Glutamatergic neuron (in vitro differentiated cells): ENCODE data around the gene VCPKMT. TPM values are rescaled to one million over a fixed set of nuclear protein-coding genes. Genes with fewer than 3 reads are reported as not detected.

Experiments used
- DNase-seq: peaks from one replicate; pipeline ENCODE4 v3.0.0; 2022
- H3K27ac Mint-ChIP-seq: one replicate; pipeline ENCODE4 v1.8.0; 2020; ENCODE audit warnings: mild to moderate bottlenecking, mixed read lengths, inconsistent platforms; ENCODE audit not compliant: unreplicated experiment
- H3K27me3 Mint-ChIP-seq: one replicate; pipeline ENCODE4 v1.8.0; 2020; ENCODE audit warnings: mild to moderate bottlenecking, moderate library complexity, mixed read lengths, inconsistent platforms; ENCODE audit not compliant: unreplicated experiment
- H3K36me3 Mint-ChIP-seq: one replicate; pipeline ENCODE4 v1.8.0; 2020; ENCODE audit warnings: mild to moderate bottlenecking, mixed read lengths, inconsistent platforms; ENCODE audit not compliant: unreplicated experiment
- H3K4me1 Mint-ChIP-seq: one replicate; pipeline ENCODE4 v1.8.0; 2020; ENCODE audit warnings: mild to moderate bottlenecking, low read depth, mixed read lengths, inconsistent platforms; ENCODE audit not compliant: unreplicated experiment
- H3K4me3 Mint-ChIP-seq: one replicate; pipeline ENCODE4 v1.8.0; 2020; ENCODE audit warnings: mild to moderate bottlenecking, mixed read lengths, inconsistent platforms; ENCODE audit not compliant: unreplicated experiment
- H3K9me3 Mint-ChIP-seq: one replicate; pipeline ENCODE4 v1.8.0; 2020; ENCODE audit warnings: mild to moderate bottlenecking, moderate library complexity, mixed read lengths, inconsistent platforms; ENCODE audit not compliant: unreplicated experiment
- CTCF ChIP-seq: fragments of 200-600 bp; sonication (generic); IDR thresholded peaks from one replicate; pipeline ENCODE4 v1.5.0; 2021; ENCODE audit not compliant: partially characterized antibody, unreplicated experiment
- total RNA-seq: library from RNA; stranded (reverse); fragmentation: NEBNext Ultra II Directional; extraction: Animal tissue kit (Norgen Biotek cat#: 25700); gene quantifications from one replicate; pipeline ENCODE4 v1.2.1, GENCODE V29; 2021; ENCODE audit not compliant: unreplicated experiment

Gene VCPKMT
- total RNA-seq, 1 donor from 2014 or later = 12.9 TPM

GRCh38 chr14:50094056-50094755 lies 22.2 kb downstream of the VCPKMT start:
- TF ChIP-seq CTCF = no peak
- Mint-ChIP-seq H3K36me3 (peaks cover 6% of the 10 kb centered on the region), H3K4me3 (no peak overlapping the region), H3K4me1 (peaks cover 16% of the 10 kb centered on the region), H3K9me3 (peaks cover 3% of the 10 kb centered on the region), H3K27me3 (no peaks in the 10 kb centered on the region), H3K27ac (no peak overlapping the region)
- no peak for DNase-seq

- peaks cover 6% of the 10 kb centered on the region for H3K36me3 Mint-ChIP-seq
- H3K27ac Mint-ChIP-seq = peak overlapping the region; percentile 24
- peaks cover 3% of the 10 kb centered on the region for H3K9me3 Mint-ChIP-seq
- no peak for TF ChIP-seq CTCF
- H3K27me3 Mint-ChIP-seq = no peaks in the 10 kb centered on the region
- DNase-seq = no peak
- peak overlapping the region; percentile 39 for H3K4me3 Mint-ChIP-seq
- peaks cover 16% of the 10 kb centered on the region for H3K4me1 Mint-ChIP-seq
These were observed 22.9 kb downstream of the VCPKMT start for GRCh38 chr14:50093496-50093895.

- Mint-ChIP-seq H3K4me1 (peaks cover 21% of the 10 kb centered on the region), H3K9me3 (peaks cover 3% of the 10 kb centered on the region), H3K4me3 (no peak overlapping the region), H3K27ac (no peak overlapping the region), H3K27me3 (no peaks in the 10 kb centered on the region), H3K36me3 (peaks cover 6% of the 10 kb centered on the region)
- no peak for DNase-seq
- no peak for TF ChIP-seq CTCF
These were observed 24.3 kb downstream of the VCPKMT start for GRCh38 chr14:50092006-50092555.

GRCh38 chr14:50091240-50091913 lies 25.0 kb downstream of the VCPKMT start:
- no peak for DNase-seq
- Mint-ChIP-seq H3K27me3 (peaks cover under 1% of the 10 kb centered on the region), H3K4me3 (no peak overlapping the region)

More at GRCh38 chr14:50091240-50091913, 25.0 kb downstream of the VCPKMT start:
- Mint-ChIP-seq H3K4me1 (peaks cover 23% of the 10 kb centered on the region), H3K9me3 (peaks cover 3% of the 10 kb centered on the region), H3K36me3 (peaks cover 6% of the 10 kb centered on the region), H3K27ac (no peak overlapping the region)
- TF ChIP-seq CTCF = no peak
